Measurements from ENCODE around the gene ELMOD3. TPM values are rescaled to one million over a fixed set of nuclear protein-coding genes. Genes with fewer than 3 reads are reported as not detected.

Gene ELMOD3
- total and polyA plus RNA-seq, 10 donors: 14.4 to 38.0 (median 24.2) TPM

DNA sequence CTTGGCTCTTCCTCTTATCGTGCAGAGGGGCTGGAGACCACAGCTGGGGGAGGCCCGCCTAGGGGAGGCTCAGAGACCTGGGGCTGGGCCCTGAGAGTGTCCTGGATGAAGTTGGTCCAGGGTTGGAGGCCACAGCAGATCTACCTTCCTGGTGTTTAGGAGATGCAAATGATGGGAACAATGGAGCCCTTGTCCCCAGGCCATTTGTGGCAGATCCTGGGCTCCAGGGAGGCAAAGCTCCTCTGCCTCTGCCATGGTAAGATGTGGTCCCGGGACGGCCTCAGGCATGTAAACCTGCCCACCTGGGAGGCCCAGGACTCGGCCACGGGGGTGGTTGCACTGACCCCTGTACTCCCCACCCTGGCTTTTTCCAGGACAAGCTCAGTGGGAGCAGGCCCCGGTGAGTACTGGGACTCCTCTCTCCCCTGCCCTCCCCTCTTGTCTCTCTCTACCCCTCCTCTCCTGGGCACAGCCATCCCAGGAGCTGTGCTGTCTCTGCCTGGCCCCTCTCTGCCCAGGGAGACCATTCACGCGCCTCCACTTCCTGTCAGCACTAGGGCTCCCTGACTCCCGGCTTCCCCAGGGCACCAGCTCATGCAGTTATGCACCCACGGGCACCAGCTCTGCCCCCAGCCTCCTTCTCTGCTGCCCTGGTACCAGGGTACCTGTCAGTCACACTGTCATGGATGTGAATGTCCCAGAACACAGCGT, 74.8 kb downstream of the ELMOD3 start:
- WGBS, 5 donors: 60 to 79% (median 70%) methylated on average over 9 to 12 of the region's 12 CpGs
- no peaks in the 10 kb centered on the region for H3K27me3 ChIP-seq (replicated peaks in 1 of 7)
- no peaks in the 10 kb centered on the region for H3K9me3 ChIP-seq
- H3K27ac ChIP-seq: peak overlapping the region in 1 of 8 donors; percentile 36
- peak; percentile 57 for DNase-seq
- no peaks in the 10 kb centered on the region for H3K36me3 ChIP-seq
- peaks cover 0 to 13% (median 8%) of the 10 kb centered on the region in 6 donors for H3K4me1 ChIP-seq
- intact Hi-C loops (cut with DNase I; ENCODE audit: low total_unique reads): no loop called here
- no peak overlapping the region for H3K4me3 ChIP-seq
- TF ChIP-seq POLR2AphosphoS5 (IDR thresholded peaks at IDR 0.05) (no peak), POLR2A (IDR thresholded peaks at IDR 0.05) (no peak)
- TF ChIP-seq, protein P1, sequence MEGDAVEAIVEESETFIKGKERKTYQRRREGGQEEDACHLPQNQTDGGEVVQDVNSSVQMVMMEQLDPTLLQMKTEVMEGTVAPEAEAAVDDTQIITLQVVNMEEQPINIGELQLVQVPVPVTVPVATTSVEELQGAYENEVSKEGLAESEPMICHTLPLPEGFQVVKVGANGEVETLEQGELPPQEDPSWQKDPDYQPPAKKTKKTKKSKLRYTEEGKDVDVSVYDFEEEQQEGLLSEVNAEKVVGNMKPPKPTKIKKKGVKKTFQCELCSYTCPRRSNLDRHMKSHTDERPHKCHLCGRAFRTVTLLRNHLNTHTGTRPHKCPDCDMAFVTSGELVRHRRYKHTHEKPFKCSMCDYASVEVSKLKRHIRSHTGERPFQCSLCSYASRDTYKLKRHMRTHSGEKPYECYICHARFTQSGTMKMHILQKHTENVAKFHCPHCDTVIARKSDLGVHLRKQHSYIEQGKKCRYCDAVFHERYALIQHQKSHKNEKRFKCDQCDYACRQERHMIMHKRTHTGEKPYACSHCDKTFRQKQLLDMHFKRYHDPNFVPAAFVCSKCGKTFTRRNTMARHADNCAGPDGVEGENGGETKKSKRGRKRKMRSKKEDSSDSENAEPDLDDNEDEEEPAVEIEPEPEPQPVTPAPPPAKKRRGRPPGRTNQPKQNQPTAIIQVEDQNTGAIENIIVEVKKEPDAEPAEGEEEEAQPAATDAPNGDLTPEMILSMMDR (IDR thresholded peaks at IDR 0.05 in 8 of 11, conservative IDR thresholded peaks at IDR 0.05 in 3 of 11): no peak

DNA sequence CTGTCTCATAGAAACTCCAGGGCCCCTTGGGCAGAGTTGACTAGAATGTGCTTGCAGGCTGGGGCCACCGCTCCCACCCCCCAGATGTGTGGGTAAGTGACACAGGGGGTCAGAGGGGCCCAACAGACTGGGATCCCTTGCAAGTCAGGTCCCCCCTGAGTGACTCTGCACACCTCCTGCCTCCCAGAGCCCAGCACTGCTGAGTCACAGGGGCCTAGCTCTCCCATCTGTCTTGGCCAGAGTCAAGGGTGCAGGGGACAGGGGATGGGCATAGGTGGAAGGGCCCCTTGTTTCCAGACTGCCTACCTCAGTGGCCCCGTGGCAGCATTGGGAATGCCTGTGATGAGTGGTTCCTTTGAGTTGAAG, 75.3 kb downstream of the ELMOD3 start:
- Histone ChIP-seq H3K4me1 (peaks cover 0 to 18% (median 12%) of the 10 kb centered on the region in 6 donors), H3K36me3 (no peaks in the 10 kb centered on the region), H3K27me3 (replicated peaks in 1 of 7) (no peaks in the 10 kb centered on the region), H3K9me3 (no peaks in the 10 kb centered on the region), H3K27ac (no peak overlapping the region), H3K4me3 (no peak overlapping the region)
- no peak for DNase-seq
- WGBS, 5 donors: 60 to 96% (median 82%) methylated on average over 1 to 2 of the region's 2 CpGs
- intact Hi-C loops (cut with DNase I; ENCODE audit: low total_unique reads): no loop called here
- TF ChIP-seq, protein P1 (IDR thresholded peaks at IDR 0.05 in 8 of 11, conservative IDR thresholded peaks at IDR 0.05 in 3 of 11): no peak
- TF ChIP-seq POLR2AphosphoS5 (IDR thresholded peaks at IDR 0.05) (no peak), POLR2A (IDR thresholded peaks at IDR 0.05) (no peak)

DNA sequence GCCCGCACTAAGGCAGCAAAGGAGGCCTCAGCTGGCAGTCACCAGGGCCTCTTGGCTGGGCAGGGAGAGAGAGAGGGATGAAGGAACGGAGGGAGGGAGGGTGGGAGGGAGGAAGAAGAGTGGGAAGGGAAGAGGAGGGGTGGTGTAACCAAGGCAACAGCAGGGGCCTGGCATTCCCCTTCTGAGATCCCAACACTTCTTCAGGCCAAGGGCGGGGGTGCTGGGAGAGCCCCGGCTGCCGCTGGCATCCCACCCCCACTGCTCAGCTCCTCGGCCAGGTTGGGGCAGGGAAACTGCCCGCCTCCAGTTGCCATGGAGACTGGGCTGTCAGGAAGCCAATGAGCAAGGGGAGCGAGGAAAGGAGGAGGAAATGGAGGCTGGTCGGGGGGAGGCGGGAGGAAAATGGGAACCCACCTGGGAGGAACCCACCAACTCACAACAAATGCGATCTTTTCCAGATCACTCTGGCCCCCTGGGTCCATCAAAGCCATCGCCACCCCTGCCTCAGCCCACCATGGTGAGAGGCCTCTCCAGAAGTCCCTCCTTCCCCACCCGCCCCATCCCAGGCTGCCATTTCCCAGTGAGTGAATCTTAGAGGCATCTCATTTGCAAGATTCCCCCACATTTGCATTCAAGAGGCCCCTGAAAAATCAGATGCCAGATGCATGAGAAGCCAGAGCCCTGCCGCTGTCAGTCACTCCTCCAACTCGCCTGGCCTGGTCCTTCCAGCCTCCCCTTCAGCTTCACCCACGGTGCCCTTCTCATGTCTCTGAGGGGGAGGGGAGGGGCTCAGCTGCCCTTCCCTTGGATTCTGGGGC, 76.4 kb downstream of the ELMOD3 start:
- 64 to 79% (median 71%) methylated on average over 14 to 16 of the region's 16 CpGs for WGBS, 5 donors
- no peaks in the 10 kb centered on the region for H3K36me3 ChIP-seq
- intact Hi-C loops (cut with DNase I; ENCODE audit: low total_unique reads): no loop called here

More for the DNA sequence above, 76.4 kb downstream of the ELMOD3 start:
- no peak for DNase-seq
- TF ChIP-seq, protein P1 (IDR thresholded peaks at IDR 0.05 in 8 of 11, conservative IDR thresholded peaks at IDR 0.05 in 3 of 11): no peak
- TF ChIP-seq POLR2A (IDR thresholded peaks at IDR 0.05): no peak
- no peak for TF ChIP-seq POLR2AphosphoS5 (IDR thresholded peaks at IDR 0.05)
- Histone ChIP-seq H3K27ac (no peak overlapping the region), H3K4me3 (no peak overlapping the region), H3K9me3 (no peaks in the 10 kb centered on the region), H3K27me3 (replicated peaks in 1 of 7) (no peaks in the 10 kb centered on the region), H3K4me1 (peaks cover 0 to 29% (median 18%) of the 10 kb centered on the region in 6 donors)
